Activated CD8-positive, alpha-beta memory T cell treated with anti-CD3 and anti-CD28 coated beads, Interleukin-2, amount 10 ng/mL, durations not matched to agents 7 days and 5 days (primary cell): ENCODE measurements around the gene SLC2A9. TPM values are rescaled to one million over a fixed set of nuclear protein-coding genes. Genes with fewer than 3 reads are reported as not detected.

Source experiments
- ATAC-seq: fragments of 150-1000 bp; cut with Tn5 transposase; one replicate; pipeline ENCODE4 v1.10.0; 2021; ENCODE audit warnings: moderate library complexity
- CTCF ChIA-PET: fragments of 350-600 bp; sonication (Branson Sonifier 250); formaldehyde crosslinking; loops from one replicate; lab custom pipeline; 2021; ENCODE audit warnings: antibody characterized with exemption; lab: Charles Lee
- DNase-seq: peaks from one replicate; pipeline ENCODE4 v3.0.0-alpha.2; 2020
- H3K27ac Mint-ChIP-seq: one replicate; pipeline ENCODE4 v1.8.0; 2021; ENCODE audit warnings: mild to moderate bottlenecking, mixed read lengths
- H3K27me3 Mint-ChIP-seq: one replicate; pipeline ENCODE4 v1.8.0; 2021; ENCODE audit warnings: mixed read lengths
- H3K36me3 Mint-ChIP-seq: one replicate; pipeline ENCODE4 v1.8.0; 2021; ENCODE audit warnings: mild to moderate bottlenecking, mixed read lengths
- H3K4me1 Mint-ChIP-seq: one replicate; pipeline ENCODE4 v1.8.0; 2021; ENCODE audit warnings: mixed read lengths
- H3K4me3 Mint-ChIP-seq: one replicate; pipeline ENCODE4 v1.8.0; 2021; ENCODE audit warnings: mild to moderate bottlenecking, moderate library complexity, mixed read lengths
- H3K9me3 Mint-ChIP-seq: one replicate; pipeline ENCODE4 v1.8.0; 2022; ENCODE audit warnings: low read depth, mixed read lengths
- total RNA-seq, 2 experiments: library from RNA; stranded (reverse); gene quantifications; one replicate each; pipeline ENCODE4 v1.2.3, GENCODE V29; 2021

Gene SLC2A9
- total RNA-seq, 2 experiments from 2014 or later, result 1.4 to 3.8 TPM

- CTCF ChIA-PET, result interaction anchor here (1.1 kb wide), 1 partner anchor 307 kb away, joined by 4 read pairs; no protein-coding TSS in a partner anchor
- no peak for ATAC-seq
- H3K4me1 Mint-ChIP-seq, result peaks cover 69% of the 10 kb centered on the region
Measured at GRCh38 chr4:10009861-10010500, 11.3 kb downstream of the SLC2A9 start.

GRCh38 chr4:10008609-10009005, 12.7 kb downstream of the SLC2A9 start:
- ATAC-seq, result no peak
- Mint-ChIP-seq H3K4me3 (no peak overlapping the region), H3K4me1 (peaks cover 74% of the 10 kb centered on the region), H3K27ac (no peak overlapping the region), H3K36me3 (peaks cover 11% of the 10 kb centered on the region), H3K27me3 (no peaks in the 10 kb centered on the region), H3K9me3 (no peaks in the 10 kb centered on the region)
- DNase-seq, result no peak
- CTCF ChIA-PET, result interaction anchor here (1.2 to 1.6 kb wide), 2 partner anchors 8 to 11 kb away, joined by 4 to 5 read pairs; no protein-coding TSS in a partner anchor

More at GRCh38 chr4:10009861-10010500, 11.3 kb downstream of the SLC2A9 start:
- Mint-ChIP-seq H3K4me3 (no peak overlapping the region), H3K27ac (no peak overlapping the region), H3K36me3 (peaks cover 4% of the 10 kb centered on the region), H3K9me3 (no peaks in the 10 kb centered on the region), H3K27me3 (no peaks in the 10 kb centered on the region)
- no peak for DNase-seq

DNA sequence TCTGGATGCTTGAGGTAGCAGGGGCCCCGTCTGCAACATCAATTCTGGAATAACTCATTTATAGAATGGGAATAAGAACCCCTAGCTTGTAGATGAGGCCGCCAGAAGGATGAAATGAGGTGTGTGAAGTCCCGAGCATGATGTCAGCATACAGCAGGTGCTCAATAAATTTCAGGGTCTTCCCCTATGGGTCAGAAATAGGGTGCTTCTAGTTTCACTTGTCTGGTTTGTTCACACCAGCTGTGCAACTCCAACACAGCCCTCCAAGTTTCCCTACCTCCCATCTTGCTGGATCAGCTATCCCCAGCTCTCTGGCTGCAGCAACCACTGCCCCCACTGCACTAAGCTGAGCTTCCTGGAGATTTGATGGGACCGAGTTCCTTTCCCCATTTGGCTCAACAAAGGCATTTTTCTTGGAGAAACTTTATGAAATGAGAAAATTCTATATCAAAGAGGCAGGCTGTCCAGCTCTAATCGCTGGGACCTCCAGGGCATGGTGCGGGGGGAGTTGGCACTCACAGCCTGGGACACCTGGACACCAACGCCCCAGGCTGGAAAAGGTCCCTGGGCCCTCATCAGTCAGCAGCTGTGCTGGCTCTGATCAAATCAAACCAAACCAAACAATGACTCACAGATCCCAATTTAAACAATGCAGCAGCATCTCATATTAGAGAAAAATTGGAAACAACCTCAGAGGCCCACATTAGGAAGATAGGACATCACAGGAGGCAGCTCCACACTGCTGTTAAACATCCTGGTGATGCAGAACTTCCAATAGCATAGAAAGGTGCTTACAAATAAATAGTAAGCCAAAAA, 13.3 kb downstream of the SLC2A9 start:
- ATAC-seq, result no peak
- Mint-ChIP-seq H3K9me3 (no peaks in the 10 kb centered on the region), H3K36me3 (peaks cover 11% of the 10 kb centered on the region), H3K4me3 (no peak overlapping the region), H3K27me3 (no peaks in the 10 kb centered on the region), H3K4me1 (peaks cover 80% of the 10 kb centered on the region), H3K27ac (no peak overlapping the region)
- DNase-seq, result no peak
- CTCF ChIA-PET, result interaction anchor here (1.1 to 1.6 kb wide), 3 partner anchors 9 to 37 kb away, joined by 3 to 5 read pairs (median 4); no protein-coding TSS in a partner anchor

- ATAC-seq, result no peak
- H3K27me3 Mint-ChIP-seq, result no peaks in the 10 kb centered on the region
- H3K27ac Mint-ChIP-seq, result peak overlapping the region; percentile 53
- no peak overlapping the region for H3K4me3 Mint-ChIP-seq
- H3K9me3 Mint-ChIP-seq, result no peaks in the 10 kb centered on the region
- DNase-seq, result no peak
- peaks cover 86% of the 10 kb centered on the region for H3K4me1 Mint-ChIP-seq
- peaks cover 11% of the 10 kb centered on the region for H3K36me3 Mint-ChIP-seq
- CTCF ChIA-PET, result interaction anchor here (0.8 to 1.6 kb wide), 6 partner anchors 8 to 302 kb away, joined by 3 to 6 read pairs (median 4); no protein-coding TSS in a partner anchor
Measured at GRCh38 chr4:10007436-10007740, 13.9 kb downstream of the SLC2A9 start.

DNA sequence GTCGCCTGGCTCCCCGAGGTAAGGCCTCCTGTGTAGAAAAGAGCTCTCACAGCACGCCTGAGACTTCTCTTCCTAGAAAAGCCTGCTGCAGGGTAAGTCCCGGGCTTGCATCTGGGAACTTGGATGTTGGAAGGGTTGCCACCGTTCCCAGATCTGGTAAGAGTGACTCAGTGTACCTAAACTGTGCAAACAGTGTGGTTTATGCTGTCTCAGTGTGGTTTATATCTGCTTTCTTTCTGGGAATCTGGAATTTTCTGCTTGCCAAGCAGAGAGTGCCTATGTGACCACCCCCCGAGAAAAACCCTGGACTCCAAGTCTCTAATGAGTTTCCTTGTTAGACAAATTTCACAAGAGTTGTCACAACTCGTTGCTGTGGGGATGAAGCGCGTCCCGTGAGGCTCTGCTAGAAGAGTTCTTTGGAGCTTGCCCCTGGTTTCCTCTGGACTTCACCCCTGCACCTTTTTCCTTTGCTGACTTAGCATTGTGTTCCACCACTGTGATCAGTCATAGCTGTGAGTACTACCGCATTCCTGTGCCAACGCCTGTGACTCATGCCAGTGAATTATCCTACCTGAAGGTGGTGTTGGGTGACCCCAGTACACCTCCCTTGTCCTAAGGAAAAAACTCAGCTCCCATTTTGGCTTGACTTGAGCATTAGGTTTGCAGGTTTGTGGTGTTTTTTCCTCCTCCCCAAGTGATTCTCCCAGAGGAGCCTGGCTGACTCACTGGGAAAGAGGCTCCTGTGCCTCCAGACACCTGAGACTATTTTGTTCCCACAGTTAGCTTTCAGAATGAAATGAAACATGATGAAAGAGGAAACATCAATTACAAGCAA, 14.5 kb downstream of the SLC2A9 start:
- H3K36me3 Mint-ChIP-seq, result peaks cover 11% of the 10 kb centered on the region
- no peak overlapping the region for H3K4me3 Mint-ChIP-seq
- CTCF ChIA-PET, result interaction anchor here (0.8 to 1.2 kb wide), 4 partner anchors 8 to 301 kb away, joined by 3 to 6 read pairs (median 3); no protein-coding TSS in a partner anchor
- H3K9me3 Mint-ChIP-seq, result no peaks in the 10 kb centered on the region
- H3K27ac Mint-ChIP-seq, result peak overlapping the region; percentile 53
- H3K27me3 Mint-ChIP-seq, result no peaks in the 10 kb centered on the region
- peaks cover 91% of the 10 kb centered on the region for H3K4me1 Mint-ChIP-seq
- no peak for DNase-seq
- no peak for ATAC-seq

DNA sequence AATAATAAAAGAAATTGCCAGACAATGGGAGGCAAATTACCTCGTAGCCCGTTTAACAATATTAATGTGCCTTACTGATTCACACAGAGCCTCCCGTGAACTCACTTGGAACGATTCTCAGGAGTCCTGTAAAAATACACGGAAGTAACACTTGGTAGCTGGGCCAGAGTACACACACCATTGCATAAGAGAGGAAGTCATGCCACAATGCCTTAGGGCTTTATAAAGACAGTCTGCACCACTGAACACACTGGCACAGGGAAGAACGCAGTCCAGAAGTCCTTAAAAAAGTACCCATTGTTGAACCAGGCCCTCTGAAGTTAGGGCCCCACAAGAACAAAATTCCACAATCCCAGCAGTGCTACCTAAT, 15.1 kb downstream of the SLC2A9 start:
- H3K4me3 Mint-ChIP-seq, result no peak overlapping the region
- no peak for ATAC-seq
- peaks cover 92% of the 10 kb centered on the region for H3K4me1 Mint-ChIP-seq
- peaks cover 13% of the 10 kb centered on the region for H3K36me3 Mint-ChIP-seq
- no peaks in the 10 kb centered on the region for H3K9me3 Mint-ChIP-seq
- CTCF ChIA-PET, result interaction anchor here (1.2 kb wide), 1 partner anchor 9 kb away, joined by 6 read pairs; no protein-coding TSS in a partner anchor
- DNase-seq, result no peak
- H3K27me3 Mint-ChIP-seq, result no peaks in the 10 kb centered on the region
- H3K27ac Mint-ChIP-seq, result no peak overlapping the region

GRCh38 chr4:10005632-10006031, 15.7 kb downstream of the SLC2A9 start:
- H3K9me3 Mint-ChIP-seq, result peaks cover 2% of the 10 kb centered on the region
- CTCF ChIA-PET, result interaction anchor here (4.8 kb wide), 1 partner anchor 9 kb away, joined by 23 read pairs; no protein-coding TSS in a partner anchor
- H3K36me3 Mint-ChIP-seq, result peaks cover 16% of the 10 kb centered on the region
- DNase-seq, result no peak
- no peak overlapping the region for H3K4me3 Mint-ChIP-seq
- no peak for ATAC-seq
- peaks cover 94% of the 10 kb centered on the region for H3K4me1 Mint-ChIP-seq
- no peak overlapping the region for H3K27ac Mint-ChIP-seq
- no peaks in the 10 kb centered on the region for H3K27me3 Mint-ChIP-seq

DNA sequence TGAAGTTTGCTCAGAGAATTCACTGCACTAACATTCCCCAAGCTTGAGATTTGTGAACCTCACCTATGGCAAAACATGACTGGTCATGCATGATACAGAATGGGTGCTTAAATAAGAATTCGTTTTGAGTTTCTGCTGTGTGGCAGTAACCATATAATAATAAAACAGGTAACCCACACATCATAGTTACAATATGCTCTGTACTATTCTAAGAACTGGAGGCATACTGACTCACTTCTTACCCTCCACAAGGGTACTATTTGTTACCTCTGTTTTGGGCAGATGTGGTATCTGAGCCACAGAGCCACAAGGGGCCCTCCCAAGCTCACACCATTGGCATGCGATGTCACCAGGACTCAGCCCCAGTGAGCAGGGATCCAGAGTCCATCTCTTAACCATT, 17.6 kb downstream of the SLC2A9 start:
- H3K27ac Mint-ChIP-seq, result peak overlapping the region; percentile 81
- H3K4me3 Mint-ChIP-seq, result no peak overlapping the region
- peaks cover 93% of the 10 kb centered on the region for H3K4me1 Mint-ChIP-seq
- peak; percentile 81 for ATAC-seq
- peaks cover 17% of the 10 kb centered on the region for H3K36me3 Mint-ChIP-seq
- peaks cover 3% of the 10 kb centered on the region for H3K27me3 Mint-ChIP-seq
- H3K9me3 Mint-ChIP-seq, result peaks cover 3% of the 10 kb centered on the region
- CTCF ChIA-PET, result interaction anchor here (0.8 to 4.8 kb wide), 3 partner anchors 11 to 15 kb away, joined by 4 to 23 read pairs (median 4); no protein-coding TSS in a partner anchor
- DNase-seq, result peak; percentile 82

GRCh38 chr4:10002278-10002677, 19.0 kb downstream of the SLC2A9 start:
- H3K4me3 Mint-ChIP-seq, result no peak overlapping the region
- H3K4me1 Mint-ChIP-seq, result peaks cover 84% of the 10 kb centered on the region
- DNase-seq, result no peak
- peaks cover 3% of the 10 kb centered on the region for H3K9me3 Mint-ChIP-seq
- H3K36me3 Mint-ChIP-seq, result peaks cover 21% of the 10 kb centered on the region
- peaks cover 3% of the 10 kb centered on the region for H3K27me3 Mint-ChIP-seq
- H3K27ac Mint-ChIP-seq, result peak overlapping the region; percentile 58
- CTCF ChIA-PET, result interaction anchor here (4.8 kb wide), 1 partner anchor 12 kb away, joined by 23 read pairs; no protein-coding TSS in a partner anchor
- no peak for ATAC-seq

DNA sequence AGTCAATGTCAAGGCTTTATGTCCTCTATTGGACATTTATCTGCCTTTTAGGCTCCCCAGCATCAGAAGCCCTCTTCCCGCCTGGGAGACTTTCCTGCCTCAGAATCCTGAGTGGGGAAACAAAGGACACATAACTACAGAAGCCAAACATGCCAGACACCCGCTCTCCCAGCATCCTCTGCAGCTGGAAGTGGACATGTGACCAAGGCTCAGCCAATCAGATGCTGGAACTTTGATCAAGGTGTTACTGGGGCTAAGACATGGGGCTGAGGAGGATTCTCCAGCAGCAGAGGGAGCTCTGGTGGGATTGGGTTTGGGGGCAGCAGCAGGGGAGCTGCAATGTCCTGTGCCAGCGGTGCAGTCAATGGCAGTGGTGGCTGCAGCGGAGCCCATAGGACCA, 19.5 kb downstream of the SLC2A9 start:
- DNase-seq (no peak), ATAC-seq (no peak)
- CTCF ChIA-PET, result interaction anchor here (4.8 kb wide), 1 partner anchor 13 kb away, joined by 23 read pairs; no protein-coding TSS in a partner anchor
- Mint-ChIP-seq H3K9me3 (peaks cover 3% of the 10 kb centered on the region), H3K4me3 (no peak overlapping the region), H3K27ac (no peak overlapping the region), H3K4me1 (peaks cover 80% of the 10 kb centered on the region), H3K27me3 (peaks cover 3% of the 10 kb centered on the region), H3K36me3 (peaks cover 21% of the 10 kb centered on the region)

GRCh38 chr4:9999956-10000561, 21.2 kb downstream of the SLC2A9 start:
- Mint-ChIP-seq H3K9me3 (peaks cover 3% of the 10 kb centered on the region), H3K27me3 (peaks cover 3% of the 10 kb centered on the region), H3K4me1 (peaks cover 77% of the 10 kb centered on the region), H3K36me3 (peaks cover 17% of the 10 kb centered on the region), H3K4me3 (no peak overlapping the region), H3K27ac (peak overlapping the region; percentile 61)
- no peak for DNase-seq
- ATAC-seq, result peak; percentile 44
- CTCF ChIA-PET, result interaction anchor here (1.5 kb wide), 1 partner anchor 15 kb away, joined by 9 read pairs; no protein-coding TSS in a partner anchor

GRCh38 chr4:9997886-9998285, 23.4 kb downstream of the SLC2A9 start:
- Mint-ChIP-seq H3K36me3 (peaks cover 15% of the 10 kb centered on the region), H3K27ac (no peak overlapping the region)
- CTCF ChIA-PET, result interaction anchor here (1.2 to 1.3 kb wide), 2 partner anchors 17 to 84 kb away, joined by 3 to 5 read pairs; no protein-coding TSS in a partner anchor

More at GRCh38 chr4:9997886-9998285, 23.4 kb downstream of the SLC2A9 start:
- H3K4me1 Mint-ChIP-seq, result peaks cover 71% of the 10 kb centered on the region
- peaks cover 3% of the 10 kb centered on the region for H3K9me3 Mint-ChIP-seq
- ATAC-seq (no peak), DNase-seq (no peak)
- H3K4me3 Mint-ChIP-seq, result no peak overlapping the region
- peaks cover 3% of the 10 kb centered on the region for H3K27me3 Mint-ChIP-seq
